Duodenal mucosa (tissue), 2 donors: ENCODE data around the gene GCSH.

Experiments used
- H3K27ac ChIP-seq: one replicate; pipeline ENCODE4 v1.7.0; 2013; ENCODE audit warnings: low read depth, low read length
- H3K27me3 ChIP-seq, 2 donors: one replicate each; pipeline ENCODE4 v1.7.0; 2013; ENCODE audit warnings: low read length in 2 of 2, control low read depth in 1 of 2; ENCODE audit not compliant: insufficient read depth in 2 of 2, control insufficient read depth in 1 of 2
- H3K36me3 ChIP-seq, 2 donors: one replicate each; pipeline ENCODE4 v1.7.0; 2013; ENCODE audit warnings: low read length in 2 of 2, control low read depth in 1 of 2; ENCODE audit not compliant: insufficient read depth in 2 of 2, control insufficient read depth in 1 of 2
- H3K4me1 ChIP-seq, 2 donors: one replicate each; pipeline ENCODE4 v1.7.0; 2013; ENCODE audit warnings: low read length in 2 of 2, control low read depth in 1 of 2; ENCODE audit not compliant: insufficient read depth in 2 of 2, control insufficient read depth in 1 of 2
- H3K4me3 ChIP-seq, 2 donors: one replicate each; pipeline ENCODE4 v1.7.0; 2013; ENCODE audit warnings: low read length in 2 of 2, low read depth in 1 of 2
- H3K9ac ChIP-seq, 2 donors: one replicate each; pipeline ENCODE4 v1.7.0; 2013; ENCODE audit warnings: low read length in 2 of 2, low read depth in 1 of 2
- H3K9me3 ChIP-seq, 2 donors: one replicate each; pipeline ENCODE4 v1.7.0; 2013; ENCODE audit warnings: low read length in 2 of 2, control low read depth in 1 of 2; ENCODE audit not compliant: control insufficient read depth in 1 of 2

GCSH gene

DNA sequence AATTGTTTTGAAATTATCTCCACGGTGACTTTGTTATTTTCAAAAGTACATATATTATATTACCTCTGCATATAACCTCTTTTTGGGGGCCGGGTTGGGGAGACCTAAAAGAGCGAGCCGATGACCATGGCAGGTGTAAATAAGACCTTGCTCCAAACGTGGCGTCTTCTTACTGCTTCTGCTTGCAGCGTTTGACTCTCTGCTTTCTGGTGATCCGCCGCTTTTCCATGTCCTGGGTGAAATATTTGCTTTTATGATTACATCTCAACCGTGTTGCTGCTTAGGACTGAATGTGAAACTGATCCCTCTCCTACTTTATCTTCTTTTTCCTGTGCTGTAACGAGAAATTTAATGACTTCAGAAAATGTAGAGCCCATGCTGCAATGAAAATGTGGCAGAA, 42.4 kb downstream of the GCSH start:
- H3K9ac ChIP-seq, result no peak overlapping the region
- no peaks in the 10 kb centered on the region for H3K4me1 ChIP-seq
- no peak overlapping the region for H3K4me3 ChIP-seq
- no peak overlapping the region for H3K27ac ChIP-seq
- H3K36me3 ChIP-seq, result no peaks in the 10 kb centered on the region
- H3K9me3 ChIP-seq, result peaks cover 0 to 6% of the 10 kb centered on the region in 2 donors
- no peaks in the 10 kb centered on the region for H3K27me3 ChIP-seq

GRCh38 chr16:81042821-81043220, 53.4 kb downstream of the GCSH start:
- Histone ChIP-seq H3K9ac (no peak overlapping the region), H3K4me1 (no peaks in the 10 kb centered on the region), H3K9me3 (no peaks in the 10 kb centered on the region), H3K27ac (no peak overlapping the region), H3K4me3 (no peak overlapping the region), H3K36me3 (peaks cover 25 to 46% of the 10 kb centered on the region in 2 donors), H3K27me3 (no peaks in the 10 kb centered on the region)

GRCh38 chr16:81041696-81042095, 54.5 kb downstream of the GCSH start:
- no peak overlapping the region for H3K4me3 ChIP-seq
- no peaks in the 10 kb centered on the region for H3K27me3 ChIP-seq
- peaks cover 28 to 46% of the 10 kb centered on the region in 2 donors for H3K36me3 ChIP-seq
- H3K9ac ChIP-seq, result no peak overlapping the region
- no peak overlapping the region for H3K27ac ChIP-seq
- H3K4me1 ChIP-seq, result peaks cover 7 to 11% of the 10 kb centered on the region in 2 donors
- H3K9me3 ChIP-seq, result no peaks in the 10 kb centered on the region

GRCh38 chr16:81040842-81041241, 55.4 kb downstream of the GCSH start:
- Histone ChIP-seq H3K9me3 (no peaks in the 10 kb centered on the region), H3K36me3 (peaks cover 28 to 46% of the 10 kb centered on the region in 2 donors), H3K4me3 (no peak overlapping the region), H3K9ac (no peak overlapping the region), H3K4me1 (peaks cover 10 to 15% of the 10 kb centered on the region in 2 donors), H3K27ac (no peak overlapping the region), H3K27me3 (no peaks in the 10 kb centered on the region)

DNA sequence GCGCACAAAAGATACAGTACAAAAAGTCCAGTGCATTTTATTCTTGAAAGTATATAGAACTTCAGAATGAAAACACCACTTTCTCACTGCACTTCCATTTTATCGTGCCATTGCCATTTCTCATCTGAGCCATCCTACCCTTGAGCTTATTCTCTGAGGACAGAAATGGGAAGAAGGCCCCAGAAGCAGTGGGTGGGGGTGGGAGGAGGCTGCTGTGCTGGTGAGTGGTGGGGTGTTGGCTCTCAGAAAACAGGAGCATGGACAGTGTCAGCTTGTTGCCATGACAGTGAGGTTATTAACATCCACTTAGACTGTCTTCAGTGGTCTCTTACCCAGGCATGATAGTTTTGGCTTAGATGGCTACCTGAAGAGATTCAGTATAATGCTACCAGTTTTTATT, 56.1 kb downstream of the GCSH start:
- no peak overlapping the region for H3K27ac ChIP-seq
- H3K9ac ChIP-seq, result no peak overlapping the region
- no peak overlapping the region for H3K4me3 ChIP-seq
- no peaks in the 10 kb centered on the region for H3K27me3 ChIP-seq
- peaks cover 24 to 39% of the 10 kb centered on the region in 2 donors for H3K36me3 ChIP-seq
- H3K9me3 ChIP-seq, result no peaks in the 10 kb centered on the region
- peaks cover 13 to 18% of the 10 kb centered on the region in 2 donors for H3K4me1 ChIP-seq

GRCh38 chr16:81036751-81037350, 59.3 kb downstream of the GCSH start:
- H3K27ac ChIP-seq, result no peak overlapping the region
- H3K27me3 ChIP-seq, result no peaks in the 10 kb centered on the region
- no peaks in the 10 kb centered on the region for H3K9me3 ChIP-seq
- peak overlapping the region; percentile 64 to 67 for H3K9ac ChIP-seq
- peaks cover 7 to 8% of the 10 kb centered on the region in 2 donors for H3K36me3 ChIP-seq
- peak overlapping the region; percentile 81 to 82 for H3K4me3 ChIP-seq
- peaks cover 16 to 18% of the 10 kb centered on the region in 2 donors for H3K4me1 ChIP-seq

DNA sequence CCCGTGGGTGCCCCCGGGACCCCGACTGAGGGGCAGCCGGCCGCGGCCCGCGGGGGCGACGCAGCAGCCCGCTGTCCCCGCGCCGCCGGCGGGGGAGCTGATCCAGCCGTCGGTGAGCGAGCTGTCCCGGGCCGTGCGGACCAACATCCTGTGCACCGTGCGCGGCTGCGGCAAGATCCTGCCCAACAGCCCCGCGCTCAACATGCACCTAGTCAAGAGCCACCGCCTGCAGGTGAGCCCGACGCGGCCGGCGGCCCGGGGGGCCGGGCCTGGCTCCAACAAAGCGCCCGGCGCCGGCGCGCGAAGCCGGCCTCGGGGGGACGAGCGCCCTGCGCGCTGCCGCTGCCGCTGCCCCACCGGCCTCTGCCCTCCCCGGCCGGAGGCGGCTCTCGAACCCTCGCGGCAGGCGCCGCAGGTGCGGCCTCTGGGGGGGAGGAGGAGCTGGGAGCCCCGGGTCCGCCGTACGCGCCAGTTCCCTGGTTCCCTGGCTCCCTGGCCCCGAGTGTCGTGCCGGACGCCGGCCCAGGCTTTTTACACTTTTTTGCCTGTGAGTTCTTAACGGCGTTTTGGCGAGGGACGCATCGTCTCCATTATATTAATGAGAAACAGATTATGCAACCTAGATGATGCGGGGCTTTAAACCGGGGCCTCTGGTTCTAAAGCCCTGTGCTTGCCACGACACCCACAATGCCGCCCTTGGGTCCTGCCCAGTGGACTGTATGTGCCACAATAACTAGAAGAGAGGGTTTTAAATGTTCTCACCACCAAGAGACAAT, 60.0 kb downstream of the GCSH start:
- H3K4me3 ChIP-seq, result peak overlapping the region; percentile 81 to 82
- no peaks in the 10 kb centered on the region for H3K27me3 ChIP-seq
- H3K9me3 ChIP-seq, result no peaks in the 10 kb centered on the region
- peaks cover 16 to 18% of the 10 kb centered on the region in 2 donors for H3K4me1 ChIP-seq
- H3K27ac ChIP-seq, result no peak overlapping the region
- H3K36me3 ChIP-seq, result peaks cover under 1 to 2% of the 10 kb centered on the region in 2 donors
- H3K9ac ChIP-seq, result peak overlapping the region; percentile 64 to 67

- H3K9ac ChIP-seq, result peak within 1 kb of the TSS; percentile 64 to 67
- no peaks in the 10 kb centered on the region for H3K27me3 ChIP-seq
- peaks cover 0 to 2% of the 10 kb centered on the region in 2 donors for H3K36me3 ChIP-seq
- peaks cover 16 to 18% of the 10 kb centered on the region in 2 donors for H3K4me1 ChIP-seq
- H3K27ac ChIP-seq, result no peak within 1 kb of the TSS
- H3K9me3 ChIP-seq, result no peaks in the 10 kb centered on the region
- H3K4me3 ChIP-seq, result peak within 1 kb of the TSS; percentile 81 to 82
These were observed 60.7 kb downstream of the GCSH start, which contains the start of gene ATMIN for GRCh38 chr16:81035398-81035974. TSS of gene ATMIN (plus strand) at chr16:81035842. CDS start at chr16:81035871, 29 bp downstream.
